PC-9 (cell line): ENCODE measurements around the gene GYG1. TPM values are rescaled to one million over a fixed set of nuclear protein-coding genes. Genes with fewer than 3 reads are reported as not detected.

ENCODE experiments used
- BruUV-seq: library from RNA; stranded (reverse); fragments of 400-500 nt; replicated peaks from 2 replicates; lab custom pipeline; 2021; lab: Mats Ljungman, UMichigan
- CTCF ChIA-PET: fragments of 300-600 bp; sonication (Branson Sonifier 250); formaldehyde crosslinking; loops from one replicate; lab custom pipeline; 2022; ENCODE audit warnings: antibody characterized with exemption; lab: Charles Lee
- POLR2A ChIA-PET: fragments of 300-600 bp; sonication (Branson Sonifier 250); formaldehyde crosslinking; loops from one replicate; lab custom pipeline; 2022; ENCODE audit warnings: antibody characterized with exemption; ENCODE audit not compliant: unreplicated experiment; lab: Charles Lee
- DNase-seq, 2 experiments: peaks; one replicate each; pipeline versions ENCODE4 v3.0.0 to v3.0.0-alpha.2; 2015 to 2022; ENCODE audit warnings: mixed read lengths in 1 of 2
- H2AFZ ChIP-seq: fragments of 200-600 bp; sonication (generic); 2 replicates; pipeline ENCODE4 v1.8.1; 2017; ENCODE audit warnings: antibody characterized with exemption
- H3F3A ChIP-seq: fragments of 200-600 bp; sonication (generic); 2 replicates; pipeline ENCODE4 v1.8.1; 2017; ENCODE audit warnings: antibody characterized with exemption, mild to moderate bottlenecking, low read depth; ENCODE audit not compliant: insufficient read depth
- H3K27ac ChIP-seq: fragments of 200-600 bp; sonication (generic); 2 replicates; pipeline ENCODE4 v1.6.1; 2016; ENCODE audit warnings: mixed run types
- H3K27me3 ChIP-seq: fragments of 200-600 bp; sonication (generic); 2 replicates; pipeline ENCODE4 v1.6.1; 2016; ENCODE audit warnings: low read depth, mixed run types; ENCODE audit not compliant: insufficient read depth
- H3K36me3 ChIP-seq: fragments of 200-600 bp; sonication (generic); 2 replicates; pipeline ENCODE4 v1.6.1; 2016; ENCODE audit warnings: low read depth, mixed run types
- H3K4me1 ChIP-seq: fragments of 200-600 bp; sonication (generic); replicated peaks from 2 replicates; pipeline ENCODE4 v1.6.1; 2016; ENCODE audit warnings: mixed run types; ENCODE audit not compliant: insufficient read depth
- H3K4me2 ChIP-seq: fragments of 200-600 bp; sonication (generic); 2 replicates; pipeline ENCODE4 v1.6.1; 2017; ENCODE audit warnings: mixed run types
- H3K4me3 ChIP-seq: fragments of 200-600 bp; sonication (generic); 2 replicates; pipeline ENCODE4 v1.6.1; 2016; ENCODE audit warnings: mixed run types
- H3K79me2 ChIP-seq: fragments of 200-600 bp; sonication (generic); 2 replicates; pipeline ENCODE4 v1.6.1; 2017; ENCODE audit warnings: low read depth, mixed run types
- H3K9me2 ChIP-seq: fragments of 200-600 bp; sonication (generic); 2 replicates; pipeline ENCODE4 v1.8.1; 2017; ENCODE audit warnings: mild to moderate bottlenecking; ENCODE audit not compliant: insufficient read depth
- H3K9me3 ChIP-seq: fragments of 200-600 bp; sonication (generic); 2 replicates; pipeline ENCODE4 v1.8.1; 2016; ENCODE audit warnings: low read depth; ENCODE audit not compliant: insufficient read depth
- H4K20me1 ChIP-seq: fragments of 200-600 bp; sonication (generic); 2 replicates; pipeline ENCODE4 v1.8.1; 2017; ENCODE audit not compliant: insufficient read depth
- CTCF ChIP-seq: fragments of 200-600 bp; sonication (generic); conservative IDR thresholded peaks from 2 replicates; pipeline ENCODE4 v1.6.1; 2017; ENCODE audit warnings: mixed run types, antibody characterized with exemption, mild to moderate bottlenecking, moderate library complexity
- EZH2 ChIP-seq: fragments of 200-600 bp; sonication (generic); IDR thresholded peaks from 2 replicates; pipeline ENCODE4 v1.8.0; 2017; ENCODE audit warnings: antibody characterized with exemption, low read depth
- intact Hi-C: fragments of 100-400 bp; cut with micrococcal nuclease; formaldehyde crosslinking; loops from one replicate; pipeline ENCODE4 v1.10.0; 2022; ENCODE audit not compliant: unreplicated experiment
- total RNA-seq: library from RNA; stranded (reverse); gene quantifications from 2 replicates; pipeline ENCODE4 v1.2.3, GENCODE V29; 2021

GYG1 gene
- total RNA-seq, 1 experiment from 2014 or later: 16.5 TPM

- Histone ChIP-seq H2AFZ (no peak overlapping the region), H3K9me3 (no peaks in the 10 kb centered on the region), H3K27me3 (no peaks in the 10 kb centered on the region), H3K4me3 (no peak overlapping the region), H3K27ac (no peak overlapping the region), H3K4me2 (no peak overlapping the region), H4K20me1 (no peaks in the 10 kb centered on the region), H3K36me3 (no peaks in the 10 kb centered on the region), H3F3A (no peaks in the 10 kb centered on the region), H3K4me1 (no peaks in the 10 kb centered on the region), H3K79me2 (no peaks in the 10 kb centered on the region), H3K9me2 (no peaks in the 10 kb centered on the region)
- DNase-seq: no peak
- intact Hi-C loops: loop anchor here (10.0 kb wide), 1 partner anchor 444 kb away; no protein-coding TSS in a partner anchor
- CTCF ChIA-PET: no interaction called here
- TF ChIP-seq EZH2 (no peak), CTCF (no peak)
- no TSS peak for BruUV-seq
- POLR2A ChIA-PET: no interaction called here
Observed at GRCh38 chr3:148948913-148949657, 42.3 kb upstream of the GYG1 start.

GRCh38 chr3:148950806-148951205 is 40.5 kb upstream of the GYG1 start:
- peak; percentile 35; the same call in 1 of the 2 replicates for TF ChIP-seq CTCF
- TF ChIP-seq EZH2: no peak
- POLR2A ChIA-PET: interaction anchor here (0.6 kb wide), 1 partner anchor 578 kb away, joined by 5 read pairs; no protein-coding TSS in a partner anchor
- no peak overlapping the region for H3K4me2 ChIP-seq
- no peaks in the 10 kb centered on the region for H3K36me3 ChIP-seq
- CTCF ChIA-PET: interaction anchor here (0.5 kb wide), 1 partner anchor 297 kb away, joined by 5 read pairs; no protein-coding TSS in a partner anchor
- no peaks in the 10 kb centered on the region for H3K27me3 ChIP-seq
- peaks cover 2% of the 10 kb centered on the region; the same call in 1 of the 2 replicates for H3K4me1 ChIP-seq
- H3K27ac ChIP-seq: no peak overlapping the region
- no peaks in the 10 kb centered on the region for H3K79me2 ChIP-seq
- no peak overlapping the region for H3K4me3 ChIP-seq
- BruUV-seq: no TSS peak
- no peaks in the 10 kb centered on the region for H4K20me1 ChIP-seq
- no peaks in the 10 kb centered on the region for H3K9me3 ChIP-seq
- no peaks in the 10 kb centered on the region for H3F3A ChIP-seq
- H3K9me2 ChIP-seq: no peaks in the 10 kb centered on the region
- intact Hi-C loops: no loop called here
- DNase-seq: no peak
- no peak overlapping the region for H2AFZ ChIP-seq

- Histone ChIP-seq H3K4me1 (peaks cover 7% of the 10 kb centered on the region; the same call in 1 of the 2 replicates), H3F3A (no peaks in the 10 kb centered on the region), H3K4me2 (no peak overlapping the region), H3K9me3 (no peaks in the 10 kb centered on the region), H3K9me2 (no peaks in the 10 kb centered on the region), H4K20me1 (no peaks in the 10 kb centered on the region), H2AFZ (no peak overlapping the region), H3K79me2 (no peaks in the 10 kb centered on the region), H3K27me3 (no peaks in the 10 kb centered on the region), H3K27ac (no peak overlapping the region), H3K36me3 (no peaks in the 10 kb centered on the region), H3K4me3 (no peak overlapping the region)
- intact Hi-C loops: no loop called here
- TF ChIP-seq EZH2 (no peak), CTCF (no peak)
- ChIA-PET CTCF (no interaction called here), POLR2A (no interaction called here)
- DNase-seq: no peak
- BruUV-seq: no TSS peak
Observed at GRCh38 chr3:148951599-148952361, 39.6 kb upstream of the GYG1 start.
